ENCODE results near the gene PITPNB. TPM values are rescaled to one million over a fixed set of nuclear protein-coding genes. Genes with fewer than 3 reads are reported as not detected.

The PITPNB gene
- polyA plus RNA-seq, 1 experiment, result 24.0 TPM

- POLR2A ChIA-PET, result no interaction called here
These were observed 36.4 kb downstream of the PITPNB start for GRCh38 chr22:27882507-27883290.

GRCh38 chr22:27881421-27881820 is 37.6 kb downstream of the PITPNB start:
- TF ChIP-seq, protein P1, sequence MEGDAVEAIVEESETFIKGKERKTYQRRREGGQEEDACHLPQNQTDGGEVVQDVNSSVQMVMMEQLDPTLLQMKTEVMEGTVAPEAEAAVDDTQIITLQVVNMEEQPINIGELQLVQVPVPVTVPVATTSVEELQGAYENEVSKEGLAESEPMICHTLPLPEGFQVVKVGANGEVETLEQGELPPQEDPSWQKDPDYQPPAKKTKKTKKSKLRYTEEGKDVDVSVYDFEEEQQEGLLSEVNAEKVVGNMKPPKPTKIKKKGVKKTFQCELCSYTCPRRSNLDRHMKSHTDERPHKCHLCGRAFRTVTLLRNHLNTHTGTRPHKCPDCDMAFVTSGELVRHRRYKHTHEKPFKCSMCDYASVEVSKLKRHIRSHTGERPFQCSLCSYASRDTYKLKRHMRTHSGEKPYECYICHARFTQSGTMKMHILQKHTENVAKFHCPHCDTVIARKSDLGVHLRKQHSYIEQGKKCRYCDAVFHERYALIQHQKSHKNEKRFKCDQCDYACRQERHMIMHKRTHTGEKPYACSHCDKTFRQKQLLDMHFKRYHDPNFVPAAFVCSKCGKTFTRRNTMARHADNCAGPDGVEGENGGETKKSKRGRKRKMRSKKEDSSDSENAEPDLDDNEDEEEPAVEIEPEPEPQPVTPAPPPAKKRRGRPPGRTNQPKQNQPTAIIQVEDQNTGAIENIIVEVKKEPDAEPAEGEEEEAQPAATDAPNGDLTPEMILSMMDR (IDR thresholded peaks at IDR 0.05; ENCODE audit: insufficient read depth, low read depth, low read length), result no peak
- H3K27me3 ChIP-seq (ENCODE audit: control insufficient read depth, insufficient read depth, low read length), result no peaks in the 10 kb centered on the region
- DNase-seq (ENCODE audit: low read depth), result no peak
- peaks cover 2% of the 10 kb centered on the region; the same call in 1 of the 2 replicates for H3K36me3 ChIP-seq (ENCODE audit: control insufficient read depth, insufficient read depth, low read length)
- ChIA-PET CTCF (interaction anchor here (0.8 to 8.0 kb wide), 22 partner anchors 8 to 1203 kb away, joined by 3 to 127 read pairs (median 6); no protein-coding TSS in a partner anchor), POLR2A (no interaction called here)
- H3K4me3 ChIP-seq (ENCODE audit: low read depth, low read length), result no peak overlapping the region

More at GRCh38 chr22:27882507-27883290, 36.4 kb downstream of the PITPNB start:
- TF ChIP-seq, protein P1 (IDR thresholded peaks at IDR 0.05; ENCODE audit: insufficient read depth, low read depth, low read length), result no peak
- CTCF ChIA-PET, result interaction anchor here (0.7 to 8.0 kb wide), 7 partner anchors 14 to 712 kb away, joined by 3 to 127 read pairs (median 3); no protein-coding TSS in a partner anchor
- Histone ChIP-seq H3K27me3 (ENCODE audit: control insufficient read depth, insufficient read depth, low read length) (no peaks in the 10 kb centered on the region), H3K36me3 (ENCODE audit: control insufficient read depth, insufficient read depth, low read length) (peaks cover 4% of the 10 kb centered on the region), H3K4me3 (ENCODE audit: low read depth, low read length) (no peak overlapping the region)
- DNase-seq (ENCODE audit: low read depth), result no peak

DNA sequence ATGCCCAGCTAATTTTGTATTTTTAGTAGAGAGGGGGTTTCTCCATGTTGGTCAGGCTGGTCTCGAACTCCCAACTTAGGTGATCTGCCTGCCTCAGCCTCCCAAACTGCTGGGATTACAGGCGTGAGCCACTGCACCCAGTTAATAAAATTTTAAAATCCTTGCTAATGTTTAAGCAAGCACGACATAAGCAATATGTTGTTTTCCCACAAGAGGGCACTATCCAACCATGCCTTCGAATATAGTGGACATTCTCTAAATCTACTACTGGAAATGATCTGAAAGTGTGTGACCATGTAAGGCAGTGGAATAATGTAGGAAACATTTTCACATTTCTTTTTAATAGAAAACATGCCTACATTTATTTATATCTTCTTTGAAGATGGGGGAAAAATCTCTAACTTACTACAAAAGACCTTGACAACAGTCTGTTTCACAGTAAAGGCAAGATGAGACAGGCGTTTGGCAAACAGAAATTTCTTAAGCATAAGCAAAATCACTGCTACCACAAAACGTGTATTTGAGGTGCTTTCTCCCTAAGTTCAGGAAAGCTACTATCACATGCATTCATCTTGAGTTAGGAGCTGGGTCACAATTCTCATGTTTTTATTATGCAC is 38.2 kb downstream of the PITPNB start:
- TF ChIP-seq, protein P1 (IDR thresholded peaks at IDR 0.05; ENCODE audit: insufficient read depth, low read depth, low read length), result peak; percentile 68
- ChIA-PET CTCF (interaction anchor here (0.7 to 8.0 kb wide), 25 partner anchors 9 to 1202 kb away, joined by 3 to 127 read pairs (median 6); no protein-coding TSS in a partner anchor), POLR2A (no interaction called here)
- H3K4me3 ChIP-seq (ENCODE audit: low read depth, low read length), result no peak overlapping the region
- no peaks in the 10 kb centered on the region for H3K27me3 ChIP-seq (ENCODE audit: control insufficient read depth, insufficient read depth, low read length)
- H3K36me3 ChIP-seq (ENCODE audit: control insufficient read depth, insufficient read depth, low read length), result peaks cover 2% of the 10 kb centered on the region; the same call in 1 of the 2 replicates
- DNase-seq (ENCODE audit: low read depth), result peak; percentile 45

DNA sequence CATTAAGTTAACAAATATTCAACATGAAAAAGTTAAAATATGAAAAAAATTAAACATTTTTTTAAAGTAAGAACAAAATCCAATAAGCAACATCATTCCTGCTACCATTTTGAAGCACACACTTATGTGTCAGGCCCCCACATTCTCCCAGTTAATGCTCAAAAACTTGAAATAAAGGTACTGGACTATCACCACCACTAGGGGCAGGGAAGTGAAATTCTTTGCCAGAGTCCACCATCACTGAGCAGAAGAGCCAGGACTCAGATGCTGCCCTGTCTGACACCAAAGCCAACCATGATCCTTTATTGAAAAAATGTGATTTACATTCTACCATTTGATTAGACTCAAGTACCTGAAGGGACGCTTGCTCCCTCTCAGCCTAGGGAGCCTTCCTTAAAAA is 39.1 kb downstream of the PITPNB start:
- POLR2A ChIA-PET, result no interaction called here
- H3K27me3 ChIP-seq (ENCODE audit: control insufficient read depth, insufficient read depth, low read length), result no peaks in the 10 kb centered on the region
- CTCF ChIA-PET, result interaction anchor here (0.6 to 8.0 kb wide), 19 partner anchors 9 to 950 kb away, joined by 3 to 127 read pairs (median 6); no protein-coding TSS in a partner anchor
- peaks cover 2% of the 10 kb centered on the region; the same call in 1 of the 2 replicates for H3K36me3 ChIP-seq (ENCODE audit: control insufficient read depth, insufficient read depth, low read length)
- no peak for DNase-seq (ENCODE audit: low read depth)
- TF ChIP-seq, protein P1 (IDR thresholded peaks at IDR 0.05; ENCODE audit: insufficient read depth, low read depth, low read length), result peak; percentile 69
- H3K4me3 ChIP-seq (ENCODE audit: low read depth, low read length), result no peak overlapping the region

GRCh38 chr22:27878541-27878940 is 40.5 kb downstream of the PITPNB start:
- H3K36me3 ChIP-seq (ENCODE audit: control insufficient read depth, insufficient read depth, low read length), result no peaks in the 10 kb centered on the region
- CTCF ChIA-PET, result interaction anchor here (0.6 to 8.0 kb wide), 10 partner anchors 8 to 746 kb away, joined by 3 to 127 read pairs (median 4); no protein-coding TSS in a partner anchor
- H3K4me3 ChIP-seq (ENCODE audit: low read depth, low read length), result no peak overlapping the region
- POLR2A ChIA-PET, result no interaction called here
- no peak for DNase-seq (ENCODE audit: low read depth)
- TF ChIP-seq, protein P1 (IDR thresholded peaks at IDR 0.05; ENCODE audit: insufficient read depth, low read depth, low read length), result no peak
- no peaks in the 10 kb centered on the region for H3K27me3 ChIP-seq (ENCODE audit: control insufficient read depth, insufficient read depth, low read length)
